ENCODE results near the gene ESM1. TPM values are rescaled to one million over a fixed set of nuclear protein-coding genes. Genes with fewer than 3 reads are reported as not detected.

ESM1 gene
- total RNA-seq, 3 donors from 2014 or later (not counting 1 experiment from before 2014, with no cell fraction given), result 0.87 to 1.2 (median 0.95) TPM

GRCh38 chr5:54936201-54936600 is 49.2 kb downstream of the ESM1 start:
- no peak overlapping the region for H3K27ac Mint-ChIP-seq
- Histone ChIP-seq H3K27me3 (ENCODE audit: control insufficient read depth, insufficient read depth, low read length) (peaks cover 3% of the 10 kb centered on the region), H3K4me1 (ENCODE audit: control insufficient read depth, insufficient read depth, low read length) (no peaks in the 10 kb centered on the region), H3K36me3 (ENCODE audit: control insufficient read depth, insufficient read depth, low read length) (no peaks in the 10 kb centered on the region), H3K27ac (ENCODE audit: low read length) (no peak overlapping the region), H3K4me3 (ENCODE audit: low read length) (no peak overlapping the region), H3K9me3 (ENCODE audit: control insufficient read depth, insufficient read depth, low read length) (no peaks in the 10 kb centered on the region)
- H3K9me3 Mint-ChIP-seq, result no peaks in the 10 kb centered on the region
- no peak for ATAC-seq
- WGBS (ENCODE audit: insufficient coverage), result 87% methylated on average over 5 of the region's 5 CpGs
- intact Hi-C loops (cut with micrococcal nuclease), result no loop called here
- H3K27me3 Mint-ChIP-seq (ENCODE audit: low read depth in 2 of 2), result peaks cover 21 to 34% of the 10 kb centered on the region in 2 donors
- no peaks in the 10 kb centered on the region for H3K36me3 Mint-ChIP-seq
- no peaks in the 10 kb centered on the region for H3K4me1 Mint-ChIP-seq
- TF ChIP-seq CTCF (IDR thresholded peaks at IDR 0.05), result no peak
- no peak for DNase-seq
- no peak overlapping the region for H3K4me3 Mint-ChIP-seq

- H3K27ac ChIP-seq (ENCODE audit: low read length), result no peak overlapping the region
- TF ChIP-seq CTCF (IDR thresholded peaks at IDR 0.05), result no peak
- WGBS (ENCODE audit: insufficient coverage), result 88% methylated on average over 5 of the region's 6 CpGs
- H3K36me3 ChIP-seq (ENCODE audit: control insufficient read depth, insufficient read depth, low read length), result no peaks in the 10 kb centered on the region
- intact Hi-C loops (cut with micrococcal nuclease), result no loop called here
- H3K4me3 Mint-ChIP-seq, result no peak overlapping the region
- H3K27me3 ChIP-seq (ENCODE audit: control insufficient read depth, insufficient read depth, low read length), result peaks cover 5% of the 10 kb centered on the region
- DNase-seq, result no peak
- H3K36me3 Mint-ChIP-seq, result no peaks in the 10 kb centered on the region
- H3K4me1 Mint-ChIP-seq, result no peaks in the 10 kb centered on the region
- H3K27ac Mint-ChIP-seq, result no peak overlapping the region
- no peak for ATAC-seq
- no peaks in the 10 kb centered on the region for H3K4me1 ChIP-seq (ENCODE audit: control insufficient read depth, insufficient read depth, low read length)
- H3K9me3 ChIP-seq (ENCODE audit: control insufficient read depth, insufficient read depth, low read length), result no peaks in the 10 kb centered on the region
- peaks cover 23 to 34% of the 10 kb centered on the region in 2 donors for H3K27me3 Mint-ChIP-seq (ENCODE audit: low read depth in 2 of 2)
- no peaks in the 10 kb centered on the region for H3K9me3 Mint-ChIP-seq
- H3K4me3 ChIP-seq (ENCODE audit: low read length), result no peak overlapping the region
Observed at GRCh38 chr5:54932789-54933188, 52.6 kb downstream of the ESM1 start.

- Mint-ChIP-seq H3K9me3 (peaks cover 0 to 4% of the 10 kb centered on the region in 2 donors), H3K27me3 (ENCODE audit: low read depth in 2 of 2) (peaks cover 27 to 39% of the 10 kb centered on the region in 2 donors), H3K27ac (no peak overlapping the region), H3K36me3 (peaks cover 10% of the 10 kb centered on the region), H3K4me1 (no peaks in the 10 kb centered on the region), H3K4me3 (no peak overlapping the region)
- no peak overlapping the region for H3K27ac ChIP-seq (ENCODE audit: low read length)
- ATAC-seq (no peak), DNase-seq (no peak)
- H3K27me3 ChIP-seq (ENCODE audit: control insufficient read depth, insufficient read depth, low read length), result peaks cover 5% of the 10 kb centered on the region
- H3K4me1 ChIP-seq (ENCODE audit: control insufficient read depth, insufficient read depth, low read length), result no peaks in the 10 kb centered on the region
- no peaks in the 10 kb centered on the region for H3K9me3 ChIP-seq (ENCODE audit: control insufficient read depth, insufficient read depth, low read length)
- intact Hi-C loops (cut with micrococcal nuclease), result no loop called here
- H3K4me3 ChIP-seq (ENCODE audit: low read length), result no peak overlapping the region
- WGBS (ENCODE audit: insufficient coverage), result 74% methylated on average over 2 of the region's 2 CpGs
- H3K36me3 ChIP-seq (ENCODE audit: control insufficient read depth, insufficient read depth, low read length), result no peaks in the 10 kb centered on the region
- no peak for TF ChIP-seq CTCF (IDR thresholded peaks at IDR 0.05)
Observed at GRCh38 chr5:54930736-54931135, 54.7 kb downstream of the ESM1 start.

Other genes starting within 250 kb of the ESM1 start
- gene GZMK, start 38.7 kb upstream of the ESM1 start, total RNA-seq, result 10 to 100 TPM; 24.5 to 40.9 (median 30.3) TPM
- 100 to 1,000 TPM; 530 to 621 (median 590) TPM for gene GZMA, start 117.1 kb upstream of the ESM1 start, total RNA-seq
- gene GPX8, start 174.6 kb upstream of the ESM1 start, total RNA-seq, result not detected
- not detected for gene CDC20B, start 187.6 kb upstream of the ESM1 start, total RNA-seq
- gene MCIDAS, start 241.7 kb upstream of the ESM1 start, total RNA-seq, result not detected
- not detected for gene CCNO, start 248.0 kb upstream of the ESM1 start, total RNA-seq